SU-DHL-6 (cell line): ENCODE data around the gene AOC2.
A peak's percentile ranks its signal among the peaks of the same experiment; 100 is the strongest.

Experiments
- H2AFZ ChIP-seq: fragments of 200-600 bp; sonication (generic); 2 replicates; pipeline ENCODE4 v1.6.1; 2014; ENCODE audit warnings: low read depth, mild to moderate bottlenecking, moderate library complexity, mixed read lengths, antibody characterized with exemption, low read length; ENCODE audit not compliant: severe bottlenecking
- H3F3A ChIP-seq: fragments of 200-600 bp; shearing (Covaris generic); 2 replicates; pipeline ENCODE4 v1.6.0; 2016; ENCODE audit warnings: antibody characterized with exemption, mild to moderate bottlenecking; ENCODE audit not compliant: insufficient read depth
- H3K27ac ChIP-seq: fragments of 200-600 bp; sonication (generic); 2 replicates; pipeline ENCODE4 v1.5.1; 2016; ENCODE audit warnings: low read depth, mild to moderate bottlenecking, low read length, moderate library complexity, mixed read lengths
- H3K27me3 ChIP-seq: fragments of 200-600 bp; sonication (generic), shearing (Covaris generic); 2 replicates; pipeline ENCODE4 v1.6.0; 2014; ENCODE audit warnings: mild to moderate bottlenecking, low read length
- H3K36me3 ChIP-seq: fragments of 200-600 bp; sonication (generic); 2 replicates; pipeline ENCODE4 v1.6.1; 2014; ENCODE audit warnings: mild to moderate bottlenecking, low read length, mixed read lengths
- H3K4me2 ChIP-seq: fragments of 300-600, 200-600 bp; shearing (Covaris generic), sonication (generic); 2 replicates; pipeline ENCODE4 v1.6.0; 2014; ENCODE audit warnings: low read length, low read depth, mild to moderate bottlenecking; ENCODE audit not compliant: poor library complexity, severe bottlenecking
- H3K4me3 ChIP-seq: fragments of 200-600 bp; sonication (generic); 2 replicates; pipeline ENCODE4 v1.5.1; 2014; ENCODE audit warnings: antibody characterized with exemption, low read length, mild to moderate bottlenecking, mixed read lengths; ENCODE audit not compliant: insufficient read depth, poor library complexity, severe bottlenecking
- H3K79me2 ChIP-seq: fragments of 200-600 bp; sonication (generic); 2 replicates; pipeline ENCODE4 v1.6.1; 2014; ENCODE audit warnings: mild to moderate bottlenecking, low read length, moderate library complexity; ENCODE audit not compliant: insufficient read depth
- H3K9ac ChIP-seq: fragments of 200-600 bp; sonication (generic); 2 replicates; pipeline ENCODE4 v1.7.0; 2014; ENCODE audit warnings: mild to moderate bottlenecking, low read length
- H3K9me2 ChIP-seq: fragments of 200-600 bp; sonication (generic); replicated peaks from 2 replicates; pipeline ENCODE4 v1.6.1; 2014; ENCODE audit warnings: low read length; ENCODE audit not compliant: insufficient read depth
- H3K9me3 ChIP-seq: fragments of 200-600 bp; sonication (generic); 2 replicates; pipeline ENCODE4 v1.6.1; 2014; ENCODE audit warnings: low read length, mixed read lengths; ENCODE audit not compliant: insufficient read depth
- H4K20me1 ChIP-seq: fragments of 200-600 bp; sonication (generic); 2 replicates; pipeline ENCODE4 v1.6.1; 2014; ENCODE audit warnings: low read depth, mild to moderate bottlenecking, antibody characterized with exemption, low read length, moderate library complexity, mixed read lengths
- EZH2phosphoT487 ChIP-seq: fragments of 200-600 bp; sonication (generic), shearing (Covaris generic); conservative IDR thresholded peaks from 2 replicates; pipeline ENCODE4 v1.6.1; 2018; ENCODE audit warnings: mild to moderate bottlenecking, antibody characterized with exemption, low read length, moderate library complexity, mixed read lengths
- TF ChIP-seq, protein P1 (sequence below): fragments of 200-600 bp; sonication (generic); IDR thresholded peaks from one replicate; pipeline ENCODE4 v1.5.1; 2017; ENCODE audit warnings: antibody characterized with exemption, mild to moderate bottlenecking, low read length, moderate library complexity; ENCODE audit not compliant: insufficient read depth, poor library complexity, severe bottlenecking

Gene AOC2

DNA sequence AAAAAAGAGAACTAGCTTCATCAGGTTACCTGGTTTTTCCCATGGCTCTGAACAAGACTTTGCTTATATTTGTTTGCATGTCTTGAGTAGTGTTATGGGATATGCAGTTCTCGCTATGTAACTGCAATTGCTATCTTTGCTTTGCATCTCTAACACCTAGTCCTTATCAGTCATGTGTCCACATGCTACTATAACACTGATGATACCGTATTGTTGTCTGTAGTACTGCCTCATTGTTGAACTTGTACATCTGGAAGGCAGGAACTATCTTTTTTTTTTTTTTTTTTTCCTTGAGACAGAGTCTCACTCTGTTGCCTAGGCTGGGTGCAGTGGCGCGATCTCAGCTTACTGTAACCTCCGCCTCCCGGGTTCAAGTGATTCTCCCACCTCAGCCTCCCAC lies 8.6 kb upstream of the AOC2 start:
- Histone ChIP-seq H3K27ac (no peak overlapping the region), H4K20me1 (no peaks in the 10 kb centered on the region), H3K9ac (no peak overlapping the region), H3K27me3 (no peaks in the 10 kb centered on the region), H3K9me2 (no peaks in the 10 kb centered on the region), H3K4me3 (no peak overlapping the region), H3F3A (peaks cover 4% of the 10 kb centered on the region; the same call in 1 of the 2 replicates), H3K79me2 (peaks cover 33% of the 10 kb centered on the region), H3K4me2 (no peak overlapping the region), H2AFZ (no peak overlapping the region), H3K36me3 (peaks cover 24% of the 10 kb centered on the region; the same call in 1 of the 2 replicates), H3K9me3 (no peaks in the 10 kb centered on the region)
- TF ChIP-seq EZH2phosphoT487: no peak
- TF ChIP-seq, protein P1, sequence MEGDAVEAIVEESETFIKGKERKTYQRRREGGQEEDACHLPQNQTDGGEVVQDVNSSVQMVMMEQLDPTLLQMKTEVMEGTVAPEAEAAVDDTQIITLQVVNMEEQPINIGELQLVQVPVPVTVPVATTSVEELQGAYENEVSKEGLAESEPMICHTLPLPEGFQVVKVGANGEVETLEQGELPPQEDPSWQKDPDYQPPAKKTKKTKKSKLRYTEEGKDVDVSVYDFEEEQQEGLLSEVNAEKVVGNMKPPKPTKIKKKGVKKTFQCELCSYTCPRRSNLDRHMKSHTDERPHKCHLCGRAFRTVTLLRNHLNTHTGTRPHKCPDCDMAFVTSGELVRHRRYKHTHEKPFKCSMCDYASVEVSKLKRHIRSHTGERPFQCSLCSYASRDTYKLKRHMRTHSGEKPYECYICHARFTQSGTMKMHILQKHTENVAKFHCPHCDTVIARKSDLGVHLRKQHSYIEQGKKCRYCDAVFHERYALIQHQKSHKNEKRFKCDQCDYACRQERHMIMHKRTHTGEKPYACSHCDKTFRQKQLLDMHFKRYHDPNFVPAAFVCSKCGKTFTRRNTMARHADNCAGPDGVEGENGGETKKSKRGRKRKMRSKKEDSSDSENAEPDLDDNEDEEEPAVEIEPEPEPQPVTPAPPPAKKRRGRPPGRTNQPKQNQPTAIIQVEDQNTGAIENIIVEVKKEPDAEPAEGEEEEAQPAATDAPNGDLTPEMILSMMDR: no peak

DNA sequence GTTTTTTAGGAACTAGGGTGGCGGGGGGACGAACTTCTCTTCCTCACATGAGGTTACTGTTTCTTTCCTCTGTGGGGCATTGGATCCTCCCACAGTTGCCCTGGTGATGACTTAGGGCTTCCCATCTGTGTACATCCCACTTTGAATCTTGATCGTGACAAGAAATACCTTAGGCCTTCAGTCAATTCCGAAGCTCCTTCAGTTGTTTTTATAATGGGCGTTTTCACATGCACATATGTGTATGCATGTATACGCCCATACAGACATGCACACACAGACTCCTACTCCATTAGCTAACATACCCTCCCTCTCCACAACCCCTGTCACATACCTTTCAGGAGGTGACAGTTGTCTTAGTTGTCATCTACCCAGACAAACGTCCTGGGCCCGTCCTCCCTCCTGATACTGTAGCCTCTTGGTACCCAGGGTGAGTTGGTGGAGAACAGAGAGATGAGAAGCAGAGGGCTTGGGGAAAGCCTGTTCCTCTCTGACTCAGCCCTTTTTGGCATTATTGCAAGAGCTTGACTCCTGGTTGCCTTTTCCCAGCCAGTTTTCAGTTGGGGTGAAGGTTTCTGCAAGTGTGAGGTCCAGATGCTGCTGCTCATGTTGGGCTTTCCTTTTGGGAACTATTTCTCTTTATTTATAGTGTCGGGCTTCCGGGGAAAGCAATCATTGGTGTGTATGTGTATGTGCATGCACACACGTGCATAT lies 2.2 kb upstream of the AOC2 start:
- Histone ChIP-seq H3K4me2 (no peak overlapping the region), H3K27me3 (no peaks in the 10 kb centered on the region), H3K9ac (no peak overlapping the region), H3K36me3 (peaks cover 25% of the 10 kb centered on the region), H3K27ac (no peak overlapping the region), H2AFZ (no peak overlapping the region), H4K20me1 (no peaks in the 10 kb centered on the region), H3K9me2 (no peaks in the 10 kb centered on the region), H3K4me3 (no peak overlapping the region), H3K79me2 (no peaks in the 10 kb centered on the region), H3K9me3 (no peaks in the 10 kb centered on the region), H3F3A (no peaks in the 10 kb centered on the region)
- no peak for TF ChIP-seq EZH2phosphoT487
- TF ChIP-seq, protein P1: no peak

GRCh38 chr17:42843358-42843934 lies 934 bp upstream of the AOC2 start:
- no peaks in the 10 kb centered on the region for H3K9me2 ChIP-seq
- no peak overlapping the region for H3K4me3 ChIP-seq
- no peak overlapping the region for H2AFZ ChIP-seq
- no peak overlapping the region for H3K27ac ChIP-seq
- H3F3A ChIP-seq: no peaks in the 10 kb centered on the region
- H3K4me2 ChIP-seq: no peak overlapping the region
- no peaks in the 10 kb centered on the region for H4K20me1 ChIP-seq
- no peaks in the 10 kb centered on the region for H3K9me3 ChIP-seq
- no peaks in the 10 kb centered on the region for H3K79me2 ChIP-seq
- no peaks in the 10 kb centered on the region for H3K27me3 ChIP-seq
- TF ChIP-seq, protein P1: peak; percentile 9
- no peak for TF ChIP-seq EZH2phosphoT487
- H3K36me3 ChIP-seq: peaks cover 18% of the 10 kb centered on the region
- no peak overlapping the region for H3K9ac ChIP-seq
